Mammary epithelial cell (primary cell): ENCODE data around the gene GRID2.

Experiments
- EZH2 ChIP-seq: IDR thresholded peaks from 2 replicates; pipeline ENCODE4 v1.6.1; 2012; ENCODE audit warnings: low read length, inconsistent platforms, borderline replicate concordance
- TF ChIP-seq, protein P1 (sequence below), 2 donors: IDR thresholded peaks in 1 of 2; conservative IDR thresholded peaks in 1 of 2; 2 replicates each; pipeline ENCODE4 v1.5.1; 2011 to 2012; ENCODE audit warnings: inconsistent platforms in 2 of 2, low read length in 2 of 2, mild to moderate bottlenecking in 2 of 2, control low read depth in 1 of 2, low read depth in 1 of 2; ENCODE audit not compliant: insufficient read depth in 1 of 2; ENCODE audit errors: extremely low read depth in 1 of 2

DNA sequence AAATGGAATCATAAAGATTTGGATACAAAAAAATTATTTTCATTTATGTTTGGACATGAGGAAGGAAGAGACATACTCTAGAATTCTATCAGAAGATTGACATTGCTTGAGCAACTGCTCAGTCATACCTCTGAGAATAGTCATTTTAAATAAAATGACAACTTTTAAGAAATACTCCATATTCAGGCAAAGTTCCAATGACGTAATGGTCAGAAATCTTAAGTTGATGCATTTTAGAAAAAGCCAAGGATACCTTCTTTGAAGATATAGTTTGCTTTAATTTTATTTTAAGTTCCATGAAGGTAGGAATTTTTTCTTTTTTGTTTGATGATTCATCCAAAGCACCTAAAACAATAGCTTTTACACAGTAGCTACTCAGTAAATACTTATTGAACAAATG is 1414.5 kb downstream of the GRID2 start:
- TF ChIP-seq, protein P1, sequence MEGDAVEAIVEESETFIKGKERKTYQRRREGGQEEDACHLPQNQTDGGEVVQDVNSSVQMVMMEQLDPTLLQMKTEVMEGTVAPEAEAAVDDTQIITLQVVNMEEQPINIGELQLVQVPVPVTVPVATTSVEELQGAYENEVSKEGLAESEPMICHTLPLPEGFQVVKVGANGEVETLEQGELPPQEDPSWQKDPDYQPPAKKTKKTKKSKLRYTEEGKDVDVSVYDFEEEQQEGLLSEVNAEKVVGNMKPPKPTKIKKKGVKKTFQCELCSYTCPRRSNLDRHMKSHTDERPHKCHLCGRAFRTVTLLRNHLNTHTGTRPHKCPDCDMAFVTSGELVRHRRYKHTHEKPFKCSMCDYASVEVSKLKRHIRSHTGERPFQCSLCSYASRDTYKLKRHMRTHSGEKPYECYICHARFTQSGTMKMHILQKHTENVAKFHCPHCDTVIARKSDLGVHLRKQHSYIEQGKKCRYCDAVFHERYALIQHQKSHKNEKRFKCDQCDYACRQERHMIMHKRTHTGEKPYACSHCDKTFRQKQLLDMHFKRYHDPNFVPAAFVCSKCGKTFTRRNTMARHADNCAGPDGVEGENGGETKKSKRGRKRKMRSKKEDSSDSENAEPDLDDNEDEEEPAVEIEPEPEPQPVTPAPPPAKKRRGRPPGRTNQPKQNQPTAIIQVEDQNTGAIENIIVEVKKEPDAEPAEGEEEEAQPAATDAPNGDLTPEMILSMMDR (conservative IDR thresholded peaks at IDR 0.05 in 1 of 2, IDR thresholded peaks at IDR 0.05 in 1 of 2; ENCODE audit: extremely low read depth in 1 of 2, insufficient read depth in 1 of 2, low read depth in 1 of 2, low read length in 2 of 2): no peak
- no peak for TF ChIP-seq EZH2
